Stimulated activated CD8-positive, alpha-beta memory T cell treated with anti-CD3 and anti-CD28 coated beads, Interleukin-12 subunit alpha, Interleukin-12 subunit beta, amount 100 ng/mL, for 4 hours (primary cell): ENCODE results near the gene BRAT1.
"Not testable (repeated sequence)": the region's sequence is repeated elsewhere in the genome, so short reads cannot be mapped to it uniquely, and the experiment has no call there.

Experiments used
- DNase-seq: peaks from one replicate; pipeline ENCODE4 v3.0.0-alpha.2; 2020; ENCODE audit warnings: low read depth

Gene BRAT1

DNA sequence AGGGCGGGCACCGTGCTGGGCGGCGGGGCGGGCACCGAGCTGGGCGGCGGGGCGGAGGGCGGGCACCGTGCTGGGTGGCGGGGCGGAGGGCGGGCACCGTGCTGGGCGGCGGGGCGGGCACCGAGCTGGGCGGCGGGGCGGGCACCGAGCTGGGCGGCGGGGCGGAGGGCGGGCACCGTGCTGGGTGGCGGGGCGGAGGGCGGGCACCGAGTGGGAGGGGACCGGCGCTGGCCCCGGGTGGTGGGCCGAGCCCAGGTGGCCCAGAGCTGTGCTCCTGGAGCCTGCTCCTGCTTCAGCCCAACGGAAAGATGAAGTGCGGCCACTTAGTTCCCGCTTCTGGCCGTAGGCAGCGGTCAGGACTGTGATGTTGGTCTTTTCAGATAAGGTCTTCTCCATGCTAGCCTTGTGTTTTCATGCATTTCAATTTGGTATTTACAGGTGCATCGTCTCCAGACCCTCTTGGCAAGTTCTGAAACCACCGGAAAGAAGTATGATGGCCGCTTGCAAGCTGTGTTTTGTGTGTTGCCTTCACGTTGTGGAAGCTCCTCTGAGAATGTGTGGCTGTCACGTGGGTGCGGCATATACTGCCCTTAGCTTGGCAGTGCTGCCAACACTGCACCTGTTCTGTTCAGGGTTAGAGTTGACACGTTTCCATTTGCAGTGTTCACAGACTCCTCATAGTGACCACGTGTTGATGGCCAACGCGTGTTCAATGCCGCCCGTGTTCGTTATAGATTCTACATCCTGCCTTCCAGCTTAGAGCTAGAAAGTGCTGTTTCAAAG is 28.7 kb upstream of the BRAT1 start:
- no peak for DNase-seq

DNA sequence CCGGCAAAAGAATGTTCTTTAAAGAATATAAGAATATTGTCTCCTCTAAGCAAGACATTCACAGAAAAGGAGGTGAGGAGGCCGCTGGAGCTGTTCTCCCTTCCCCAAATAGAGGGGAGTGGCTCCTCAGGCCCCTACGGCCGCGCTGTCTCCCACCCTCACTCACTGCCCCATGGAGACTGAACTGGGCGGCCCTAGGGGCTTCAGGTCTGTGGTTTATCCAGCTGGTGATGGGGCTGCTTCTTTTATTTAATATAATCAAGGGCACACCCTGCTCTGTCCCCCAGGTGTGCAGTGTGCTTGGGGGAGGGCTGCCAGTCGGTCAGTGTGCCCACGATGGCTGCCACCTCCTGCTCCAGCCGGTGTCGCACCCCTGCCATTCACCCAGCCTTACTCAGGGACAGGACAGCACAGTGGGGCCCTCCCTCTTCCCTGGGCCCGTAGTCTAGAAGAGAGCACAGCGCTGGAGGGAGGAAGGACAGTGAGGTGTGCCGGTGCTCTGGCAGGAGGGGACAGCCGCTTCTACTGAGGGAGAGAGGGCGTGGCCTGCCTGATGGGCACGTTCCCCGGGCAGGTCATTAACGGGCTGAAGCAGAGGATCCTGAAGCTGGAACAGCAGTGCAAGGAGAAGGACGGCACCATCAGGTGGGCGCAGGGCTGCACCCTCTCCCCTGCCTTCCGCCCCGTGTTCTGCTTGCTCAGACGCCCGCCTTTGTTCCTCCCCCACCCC is 26.8 kb upstream of the BRAT1 start:
- no peak for DNase-seq

DNA sequence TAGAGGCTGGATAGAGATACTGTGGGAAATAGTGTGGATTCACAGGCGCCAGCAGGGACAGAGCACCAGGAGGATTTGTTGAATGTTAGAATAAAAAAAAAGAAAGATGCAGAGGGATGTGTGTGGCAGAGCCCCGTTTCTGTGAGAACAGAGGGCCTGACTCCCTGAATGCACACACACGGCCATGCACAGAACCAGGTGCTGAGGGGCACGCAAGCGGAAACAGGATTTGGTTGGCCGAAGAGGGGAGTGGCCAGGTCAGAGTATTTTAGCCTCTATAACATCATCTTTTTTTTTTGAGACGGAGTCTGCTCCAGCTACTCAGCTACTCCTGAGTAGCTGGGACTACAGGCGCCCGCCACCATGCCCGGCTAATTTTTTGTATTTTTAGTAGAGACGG is 25.3 kb upstream of the BRAT1 start:
- DNase-seq = no peak

DNA sequence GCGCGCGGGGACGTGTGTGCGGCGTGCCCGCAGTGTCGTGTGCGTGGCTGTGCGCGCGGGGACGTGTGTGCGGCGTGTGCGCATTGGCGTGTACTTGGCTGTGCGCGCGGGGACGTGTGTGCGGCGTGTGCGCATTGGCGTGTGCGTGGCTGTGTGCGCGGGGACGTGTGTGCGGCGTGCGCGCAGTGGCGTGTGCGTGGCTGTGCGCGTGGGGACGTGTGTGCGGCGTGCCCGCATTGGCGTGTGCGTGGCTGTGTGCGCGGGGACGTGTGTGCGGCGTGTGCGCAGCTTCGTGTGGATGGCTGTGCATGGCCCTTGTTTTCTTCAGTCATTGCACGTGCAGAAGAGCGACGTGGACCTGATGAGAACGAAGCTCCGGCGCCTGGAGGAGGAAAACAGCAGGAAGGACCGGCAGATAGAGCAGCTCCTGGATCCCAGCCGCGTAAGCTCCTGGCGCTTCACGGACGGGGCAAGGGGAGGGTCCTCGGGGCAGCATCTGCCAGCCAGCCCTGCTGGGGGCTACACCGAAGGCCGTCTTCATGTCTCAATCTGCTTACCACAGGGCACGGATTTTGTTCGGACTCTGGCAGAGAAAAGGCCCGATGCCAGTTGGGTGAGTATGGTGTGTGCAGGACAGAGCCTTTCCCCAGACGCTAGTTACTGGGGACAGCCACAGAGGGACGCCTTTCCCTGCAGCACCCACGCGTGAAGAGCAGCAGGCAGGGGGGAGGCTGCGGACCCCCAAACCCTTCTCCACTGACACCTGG is 22.8 kb upstream of the BRAT1 start:
- DNase-seq = no peak

DNA sequence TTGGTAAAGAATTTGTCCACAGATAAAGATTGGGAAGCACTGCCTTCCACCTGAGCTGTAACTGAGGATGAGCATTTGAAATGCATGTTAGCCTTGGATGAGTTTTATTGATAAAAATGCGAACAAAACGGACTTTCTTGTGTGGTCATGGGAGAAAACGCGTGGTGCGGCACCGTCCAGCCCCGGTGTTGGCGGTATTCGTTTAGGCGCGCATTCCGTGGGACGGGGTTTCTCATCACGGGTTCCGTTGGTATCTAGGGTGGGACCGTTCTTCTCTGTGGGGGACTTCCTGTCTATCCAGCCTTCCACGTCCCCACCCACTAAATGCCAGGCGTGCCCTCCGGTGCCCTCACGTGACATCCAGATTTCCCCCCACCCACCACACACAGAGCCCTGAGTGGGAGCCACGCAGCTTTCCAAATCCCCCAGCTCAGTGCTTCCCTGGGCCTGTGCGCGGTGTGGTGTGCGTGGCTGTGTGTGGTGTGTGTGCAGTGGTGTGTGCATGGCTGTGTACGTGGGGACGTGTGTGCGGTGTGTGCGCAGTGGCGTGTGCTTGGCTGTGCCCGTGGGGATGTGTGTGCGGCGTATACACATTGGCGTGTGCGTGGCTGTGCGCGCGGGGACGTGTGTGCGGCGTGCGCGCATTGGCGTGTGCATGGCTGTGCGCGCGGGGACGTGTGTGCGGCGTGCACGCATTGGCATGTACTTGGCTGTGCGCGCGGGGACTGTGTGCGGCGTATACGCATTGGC is 21.6 kb upstream of the BRAT1 start:
- DNase-seq = no peak

DNA sequence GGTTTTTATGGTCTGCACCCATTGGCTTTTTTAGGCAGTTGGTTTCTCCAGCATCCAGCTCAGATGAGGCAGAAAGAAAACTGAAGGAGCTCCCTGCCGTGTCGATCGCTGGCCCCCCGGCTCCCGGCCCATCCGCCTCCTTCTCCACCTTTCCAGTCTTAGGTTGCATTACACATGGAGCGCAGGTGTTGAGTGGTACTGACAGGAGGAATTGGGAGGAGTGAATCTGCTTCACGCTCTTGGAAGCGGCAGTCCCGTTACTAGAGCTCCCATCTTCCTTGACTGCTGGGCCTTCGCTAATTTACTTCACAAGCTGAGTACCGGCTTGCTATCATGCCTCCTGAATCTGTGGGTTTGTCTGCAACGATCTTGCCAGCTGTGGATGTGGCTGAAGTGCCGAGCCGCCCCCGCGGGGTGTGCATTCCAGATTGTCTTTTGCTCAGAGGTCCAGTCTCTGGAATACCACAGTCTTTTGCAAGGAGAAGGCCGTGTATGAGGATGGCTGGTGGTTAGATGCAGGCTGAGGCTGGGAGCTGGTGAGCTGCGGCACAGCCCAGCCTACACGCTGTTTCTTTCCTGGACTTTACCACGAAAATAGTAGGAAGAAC is 20.5 kb upstream of the BRAT1 start:
- no peak for DNase-seq

DNA sequence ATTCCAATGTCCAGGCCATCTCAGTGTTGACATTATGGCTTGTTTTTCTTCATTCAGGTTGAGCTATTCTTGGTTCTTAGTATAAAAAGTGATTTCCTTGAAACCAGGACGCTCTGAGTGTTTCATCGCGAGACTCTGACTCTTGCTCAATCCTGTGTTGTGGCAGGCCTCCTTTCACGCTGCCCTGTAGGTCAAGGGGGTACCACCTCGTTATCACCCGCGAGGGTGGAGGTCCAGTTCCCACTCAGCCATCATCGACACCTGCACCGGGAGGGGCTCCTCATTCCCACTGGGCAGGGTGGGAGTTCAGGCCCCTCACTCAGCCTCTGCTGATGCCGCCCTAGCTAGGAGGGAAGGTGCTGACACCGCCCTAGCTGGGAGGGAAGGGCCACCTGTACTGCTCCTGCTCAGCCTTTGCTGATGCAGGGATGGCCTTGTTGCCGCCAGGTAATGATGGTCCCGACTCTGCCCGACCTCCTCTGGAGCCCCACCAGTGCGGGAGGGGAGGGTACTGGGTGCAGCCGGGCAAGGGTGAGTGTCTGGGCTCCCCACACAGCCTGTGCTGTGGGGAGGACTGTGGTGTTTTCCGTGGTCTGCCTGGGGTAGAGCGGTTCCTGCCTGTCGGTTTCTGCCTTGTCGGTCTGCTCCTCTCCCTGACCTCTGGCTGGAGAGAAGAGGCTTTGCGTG is 19.9 kb upstream of the BRAT1 start:
- no peak for DNase-seq

DNA sequence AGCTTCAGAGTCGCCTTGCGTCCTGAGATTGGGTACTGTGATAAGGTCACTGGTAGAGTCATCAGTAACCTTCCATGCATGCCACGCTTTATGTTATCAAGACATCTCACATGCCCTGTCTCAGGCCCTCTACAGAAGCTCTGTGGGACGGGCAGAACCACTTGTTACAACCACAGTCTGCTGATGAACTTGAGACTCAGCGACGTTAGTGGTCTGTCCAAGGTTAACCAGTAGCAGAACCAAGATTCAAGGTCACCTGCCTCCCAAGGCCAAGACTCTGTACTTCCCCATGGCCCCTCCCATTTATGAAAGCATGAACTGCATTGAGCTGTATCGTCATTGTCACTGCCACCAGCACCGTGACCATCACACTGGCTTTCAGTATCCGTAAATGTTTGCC is 18.4 kb upstream of the BRAT1 start:
- DNase-seq = no peak

DNA sequence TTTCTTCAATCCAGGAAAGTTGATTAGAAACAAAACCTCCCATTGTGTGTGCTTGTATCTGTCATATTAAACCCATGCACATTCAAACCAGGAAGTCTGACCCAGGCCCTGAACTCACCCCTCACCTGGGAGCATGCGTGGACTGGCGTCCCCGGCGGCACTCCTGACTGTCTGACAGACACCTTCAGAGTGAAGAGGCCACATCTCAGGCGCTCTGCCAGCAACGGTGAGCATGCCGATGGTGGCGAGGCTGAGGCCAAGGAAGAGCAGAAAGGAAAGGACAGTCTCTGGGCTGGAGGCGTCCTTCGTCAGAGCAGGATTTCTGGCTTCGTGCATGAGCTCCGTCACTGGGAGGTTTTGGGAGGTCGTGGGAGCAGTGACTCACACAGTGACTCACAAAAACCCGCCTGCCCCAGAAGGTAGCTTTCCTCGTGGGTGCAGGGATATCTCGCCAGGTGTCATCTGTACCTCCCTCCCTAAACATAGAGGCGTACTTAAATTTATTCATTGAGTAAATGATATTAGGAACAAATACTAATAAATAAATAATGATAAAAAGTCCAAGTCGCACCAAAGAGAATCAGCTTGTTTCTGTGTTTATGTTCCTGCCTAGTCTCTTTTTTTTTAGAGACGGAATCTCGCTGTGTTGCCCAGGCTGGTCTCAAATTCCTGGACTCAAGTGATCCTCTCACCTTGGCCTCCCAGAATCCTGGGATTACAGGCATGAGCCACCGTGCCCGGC is 16.9 kb upstream of the BRAT1 start:
- no peak for DNase-seq

DNA sequence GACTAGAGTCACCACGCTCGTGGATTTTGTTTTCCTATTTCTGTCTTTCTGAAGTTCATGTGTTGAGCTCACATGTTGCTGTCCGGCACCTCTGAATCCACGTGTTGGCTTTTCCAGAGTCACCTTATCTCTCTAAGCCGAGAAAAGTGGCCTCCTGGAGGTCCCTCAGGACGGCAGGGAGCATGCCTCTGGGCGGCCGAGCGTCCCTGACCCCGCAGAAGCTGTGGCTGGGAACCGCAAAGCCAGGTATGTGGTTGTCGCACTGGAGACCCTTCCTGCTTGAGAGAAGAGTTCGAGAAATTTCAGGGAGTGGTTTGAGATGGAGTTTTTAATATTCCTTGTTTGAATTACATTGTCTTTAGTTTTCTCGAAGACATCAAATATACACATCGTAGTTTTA is 16.1 kb upstream of the BRAT1 start:
- DNase-seq = no peak

DNA sequence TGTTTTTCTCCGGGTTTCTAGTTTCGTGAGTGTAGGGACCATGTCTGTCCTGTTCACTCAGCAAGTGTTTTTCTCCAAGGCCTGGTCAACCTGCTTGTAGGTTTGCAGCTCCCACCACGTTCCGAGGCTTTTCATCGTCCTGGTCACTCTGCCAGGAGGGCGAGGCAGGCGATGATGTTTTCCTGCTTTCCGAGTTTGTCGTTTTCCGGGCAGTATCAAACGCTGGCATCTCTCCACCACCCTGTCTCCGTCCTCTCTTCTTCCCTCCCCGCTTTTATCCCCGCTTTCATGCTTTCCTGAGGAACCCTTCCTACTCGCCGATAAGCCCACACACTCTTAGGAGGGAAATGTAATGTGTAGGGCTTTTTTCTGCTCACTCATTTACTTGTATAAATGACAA is 14.7 kb upstream of the BRAT1 start:
- no peak for DNase-seq

DNA sequence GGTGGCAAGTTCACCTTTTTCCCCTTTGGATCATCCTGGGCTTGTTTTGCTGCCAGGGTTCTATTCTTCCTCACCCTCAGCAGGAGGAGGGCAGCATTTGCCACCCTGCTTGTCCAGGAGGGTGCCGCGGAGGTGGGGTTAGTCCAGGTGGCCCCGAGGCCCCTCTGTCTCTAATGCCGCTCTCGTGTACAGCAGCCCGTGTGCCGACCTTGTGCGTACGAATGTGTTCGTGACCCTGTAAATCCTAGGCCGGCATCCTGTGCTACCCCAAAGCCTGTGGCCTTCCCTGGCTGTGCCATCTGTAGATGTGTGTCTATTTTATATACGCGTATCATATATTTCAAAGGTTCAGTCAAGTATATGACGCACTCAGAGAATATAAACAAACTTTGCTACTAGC is 14.1 kb upstream of the BRAT1 start:
- DNase-seq = no peak

DNA sequence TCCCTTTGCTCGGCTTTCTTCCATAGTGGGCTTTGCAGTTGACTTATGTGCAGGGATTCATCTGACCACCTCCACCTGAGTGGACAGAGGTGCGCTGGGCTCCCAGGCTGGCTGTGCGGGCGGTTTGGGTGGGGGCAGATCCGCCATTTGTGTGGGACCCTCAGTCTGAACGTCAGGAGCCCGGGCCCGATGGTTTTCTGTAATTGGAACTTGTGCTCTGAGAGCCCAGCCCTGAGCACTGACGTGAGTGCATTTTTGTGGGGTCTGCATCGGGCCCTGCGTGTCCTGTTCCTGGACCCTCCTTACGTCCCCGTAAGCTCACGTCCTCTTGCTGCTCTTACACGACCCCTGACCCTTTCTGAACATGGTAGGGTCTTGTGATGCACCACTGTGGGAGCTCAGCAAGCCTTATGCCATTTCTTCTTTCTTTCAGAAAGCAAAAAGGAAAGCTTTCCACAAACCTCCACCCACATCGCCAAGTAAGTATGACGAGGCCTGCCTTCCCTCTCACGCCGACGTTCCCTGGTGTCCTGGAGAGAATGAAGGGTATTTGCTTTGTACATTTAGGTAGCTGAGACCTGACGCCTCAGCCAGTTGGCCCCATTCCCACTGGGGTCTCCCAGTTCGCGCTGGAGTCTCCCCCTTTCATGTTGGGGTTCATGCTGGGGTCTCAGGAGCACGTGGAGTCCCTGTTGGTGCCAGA is 13.3 kb upstream of the BRAT1 start:
- no peak for DNase-seq

DNA sequence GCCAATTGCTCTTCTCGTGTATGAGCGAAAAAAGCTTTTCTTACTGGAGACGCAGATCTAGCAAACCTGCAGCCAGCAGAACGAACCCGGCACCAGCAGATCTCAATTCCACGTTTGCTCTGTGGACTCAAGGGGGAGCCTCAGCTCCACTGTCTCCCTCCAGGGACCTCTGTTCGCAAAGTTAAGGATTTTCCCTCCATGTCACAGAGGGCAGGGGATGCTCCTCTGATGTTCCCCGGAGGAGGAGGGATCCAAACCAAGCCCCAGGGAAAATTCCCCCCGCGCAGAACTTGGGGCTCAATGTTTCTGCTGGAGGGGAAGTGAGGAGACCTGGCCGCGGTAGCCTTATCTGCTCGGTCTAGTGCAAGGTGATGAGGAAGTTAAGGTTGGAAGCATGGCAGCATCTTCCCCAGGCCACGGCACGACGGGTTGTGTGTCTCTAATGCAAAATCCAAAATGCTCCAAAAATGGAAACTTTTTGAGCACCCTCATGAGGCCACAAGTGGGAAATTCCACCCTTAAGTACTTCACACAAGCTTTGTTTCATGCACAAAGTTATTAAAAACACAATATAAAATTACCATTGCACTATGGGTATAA is 12.5 kb upstream of the BRAT1 start:
- DNase-seq = no peak

DNA sequence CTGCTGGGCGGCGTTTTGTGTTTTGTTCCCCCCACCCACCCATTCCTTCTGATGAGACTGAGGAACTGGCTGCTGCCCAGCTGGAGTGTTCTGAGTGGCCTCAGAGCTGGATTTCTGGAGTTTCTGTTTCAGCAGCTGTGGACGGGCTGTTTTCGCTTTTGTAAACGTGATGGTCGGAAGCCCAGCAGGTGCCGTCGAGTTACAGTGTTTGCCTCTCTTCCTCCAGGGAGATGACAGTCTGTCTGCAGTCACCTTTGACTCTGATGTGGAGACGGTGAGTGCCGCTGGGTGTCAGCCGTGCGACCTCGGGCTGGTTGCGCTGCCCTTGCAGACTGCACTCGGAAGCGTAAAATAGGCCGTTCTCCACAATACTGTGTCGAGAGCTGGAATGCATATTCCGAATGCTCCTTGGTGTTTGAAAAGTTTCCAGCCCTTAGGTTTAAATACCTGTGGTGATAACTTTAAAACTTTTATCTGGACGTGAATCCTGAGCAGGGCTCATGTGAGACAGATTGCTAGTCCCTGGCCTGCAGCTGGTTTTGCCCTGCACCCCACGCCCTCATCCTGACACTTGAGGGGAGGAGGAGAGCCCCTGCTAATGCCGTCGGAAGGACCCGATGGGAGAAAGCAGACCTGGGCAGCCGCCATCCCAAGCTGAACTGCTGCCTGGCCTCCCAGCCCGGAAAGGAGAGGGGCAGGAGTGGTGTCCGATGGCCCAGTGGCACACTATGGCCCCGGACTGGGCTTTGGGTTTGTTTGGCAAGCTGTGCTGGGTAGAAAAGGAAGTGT is 11.8 kb upstream of the BRAT1 start:
- DNase-seq = no peak

DNA sequence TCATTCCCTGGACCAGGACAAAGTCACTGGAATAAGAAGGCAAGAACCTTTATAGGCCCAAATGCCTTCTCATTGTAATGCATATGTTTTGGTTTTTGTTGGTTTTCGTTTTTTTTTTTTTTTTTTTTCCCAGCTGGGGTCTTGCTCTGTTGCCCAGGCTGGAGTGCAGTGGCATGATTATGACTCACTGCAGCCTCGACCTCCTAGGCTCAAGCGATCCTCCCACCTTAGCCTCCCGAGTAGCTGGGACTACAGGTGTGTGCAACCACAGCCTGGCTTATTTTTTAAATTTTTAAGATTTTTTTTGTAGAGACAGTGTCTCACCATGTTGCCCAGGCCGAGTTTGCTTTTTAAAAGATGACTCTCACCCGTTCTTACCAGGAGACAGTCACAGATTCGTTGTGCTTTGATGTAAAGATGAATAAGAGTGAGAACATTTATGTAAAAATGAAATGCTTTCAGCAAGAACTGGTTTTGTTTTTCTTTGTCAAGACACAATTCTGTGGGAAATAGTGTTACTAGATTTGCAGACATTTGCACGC is 11.1 kb upstream of the BRAT1 start:
- DNase-seq = no peak

DNA sequence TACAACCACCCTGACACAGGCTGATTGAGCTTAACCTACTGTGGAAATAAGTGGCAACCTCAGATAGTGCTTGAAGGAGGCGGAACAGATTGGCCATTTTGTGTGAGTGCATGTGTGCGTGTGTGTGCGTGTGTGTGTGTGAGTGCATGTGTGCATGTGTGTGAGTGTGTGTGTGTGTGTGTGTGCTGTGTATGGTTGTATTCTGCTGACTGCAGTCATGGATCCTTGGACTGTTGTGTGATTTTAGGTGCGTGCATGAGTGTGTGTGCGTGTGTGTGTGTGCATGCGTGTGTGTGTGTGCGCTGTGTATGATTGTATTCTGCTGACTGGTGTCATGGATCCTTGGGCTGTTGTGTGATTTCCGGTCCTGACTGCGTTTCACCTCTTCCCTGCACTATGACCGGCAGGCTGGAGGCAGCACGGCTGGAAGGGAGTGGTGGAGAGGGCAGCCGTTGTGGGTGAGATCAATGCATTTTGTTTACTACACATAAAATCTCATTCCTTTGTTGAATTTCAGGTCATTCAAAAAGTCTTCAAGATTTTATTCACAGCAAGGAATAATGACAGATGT is 9.7 kb upstream of the BRAT1 start:
- no peak for DNase-seq

DNA sequence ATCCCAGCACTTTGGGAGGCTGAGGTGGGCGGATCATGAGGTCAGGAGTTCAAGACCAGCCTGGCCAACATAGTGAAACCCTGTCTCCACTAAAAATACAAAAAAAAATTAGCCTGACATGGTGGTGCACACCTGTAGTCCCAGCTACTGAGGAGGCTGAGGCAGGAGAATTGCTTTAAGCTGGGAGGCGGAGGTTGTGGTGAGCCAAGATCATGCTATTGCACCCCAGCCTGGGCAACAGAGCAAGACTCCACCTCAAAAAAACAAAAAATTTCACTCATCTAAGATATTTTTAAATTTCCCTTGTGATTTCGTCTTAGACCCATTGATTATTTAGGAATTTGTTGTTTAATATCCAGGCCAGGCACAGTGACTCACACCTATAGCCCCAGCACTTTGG is 8.6 kb upstream of the BRAT1 start:
- not testable (repeated sequence) for DNase-seq
